Panc1 (cell line): ENCODE measurements around the gene MAP3K20. TPM values are rescaled to one million over a fixed set of nuclear protein-coding genes. Genes with fewer than 3 reads are reported as not detected.
A peak's percentile ranks its signal among the peaks of the same experiment; 100 is the strongest.

Experiments used
- ATAC-seq: fragments of 200-7000 bp; cut with Tn5 transposase; 2 replicates; pipeline ENCODE4 v1.9.1; 2020; ENCODE audit warnings: mild to moderate bottlenecking, moderate library complexity
- BruUV-seq: library from RNA; stranded (reverse); fragments of 400-500 nt; replicated peaks from 2 replicates; lab custom pipeline; 2021; lab: Mats Ljungman, UMichigan
- CTCF ChIA-PET: fragments of 300-600 bp; sonication (Branson Sonifier 250); formaldehyde crosslinking; loops from one replicate; lab custom pipeline; 2022; ENCODE audit warnings: antibody characterized with exemption; lab: Charles Lee
- POLR2A ChIA-PET: fragments of 300-600 bp; sonication (Branson Sonifier 250); formaldehyde crosslinking; loops from one replicate; lab custom pipeline; 2022; ENCODE audit warnings: antibody characterized with exemption; lab: Charles Lee
- DNase-seq: peaks from one replicate; pipeline ENCODE4 v3.0.0-alpha.2; 2010; ENCODE audit warnings: low read depth, low spot score
- H3K27ac ChIP-seq: 2 replicates; pipeline ENCODE4 v1.5.1; 2011; ENCODE audit warnings: mild to moderate bottlenecking, low read length, inconsistent platforms
- H3K27me3 ChIP-seq: fragments of 200-500 bp; sonication (Bioruptor generic); 2 replicates; pipeline ENCODE4 v1.6.0; 2014; ENCODE audit warnings: low read length, inconsistent platforms; ENCODE audit not compliant: control insufficient read depth, insufficient read depth
- H3K36me3 ChIP-seq: fragments of 200-500 bp; sonication (Bioruptor generic); 2 replicates; pipeline ENCODE4 v1.5.1; 2014; ENCODE audit warnings: inconsistent platforms, mild to moderate bottlenecking, low read length, moderate library complexity; ENCODE audit not compliant: control insufficient read depth, insufficient read depth
- H3K4me1 ChIP-seq: 2 replicates; pipeline ENCODE4 v1.5.1; 2011; ENCODE audit warnings: inconsistent platforms, mild to moderate bottlenecking, low read length, moderate library complexity; ENCODE audit not compliant: control insufficient read depth, insufficient read depth
- H3K4me3 ChIP-seq, 2 experiments: 2 replicates each; pipeline ENCODE4 v1.5.1; 2011 to 2012; ENCODE audit warnings: low read depth in 2 of 2, low read length in 2 of 2, mild to moderate bottlenecking in 2 of 2, inconsistent platforms in 1 of 2, moderate library complexity in 1 of 2
- H3K9me3 ChIP-seq: fragments of 200-500 bp; sonication (Bioruptor generic); 2 replicates; pipeline ENCODE4 v1.5.1; 2014; ENCODE audit warnings: low read depth, mild to moderate bottlenecking, inconsistent platforms, low read length, moderate library complexity; ENCODE audit not compliant: control insufficient read depth, insufficient read depth
- POLR2AphosphoS5 ChIP-seq: IDR thresholded peaks from 2 replicates; pipeline ENCODE4 v1.6.1; 2012; ENCODE audit warnings: mild to moderate bottlenecking, low read depth, low read length, moderate library complexity
- SIN3A ChIP-seq: IDR thresholded peaks from 2 replicates; pipeline ENCODE4 v1.6.1; 2012; ENCODE audit warnings: low read depth, mild to moderate bottlenecking, low read length, moderate library complexity, borderline replicate concordance; ENCODE audit not compliant: insufficient read depth
- TCF7L2 ChIP-seq: IDR thresholded peaks from 2 replicates; pipeline ENCODE4 v1.6.1; 2011; ENCODE audit warnings: mild to moderate bottlenecking, low read depth, low read length, inconsistent platforms
- in situ Hi-C: cut with HindIII; loops from 2 replicates; pipeline ENCODE4 v1.10.0; 2016; ENCODE audit warnings: low sequenced_read_pairs, low pct_unique_long_range_greater_than_20kb
- intact Hi-C: fragments of 100-400 bp; cut with micrococcal nuclease; formaldehyde crosslinking; loops from one replicate; pipeline ENCODE4 v1.10.0; 2022; ENCODE audit not compliant: unreplicated experiment
- total RNA-seq: library from RNA; stranded (reverse); gene quantifications from one replicate; pipeline ENCODE4 v1.2.1, GENCODE V29; 2021; ENCODE audit not compliant: unreplicated experiment
- TF ChIP-seq, protein P1 (sequence below): fragments of 450-650 bp; IDR thresholded peaks from 2 replicates; pipeline ENCODE4 v1.5.1; 2017; ENCODE audit warnings: mild to moderate bottlenecking
- TF ChIP-seq, protein P2 (sequence below), 2 experiments: IDR thresholded peaks; 2 replicates each; pipeline ENCODE4 v1.6.1; 2011 to 2012; ENCODE audit warnings: low read depth in 2 of 2, control low read depth in 1 of 2, low read length in 1 of 2, mild to moderate bottlenecking in 1 of 2, moderate library complexity in 1 of 2; ENCODE audit not compliant: insufficient read depth in 1 of 2

MAP3K20 gene
- total RNA-seq, 1 experiment from 2014 or later, result 121 TPM

DNA sequence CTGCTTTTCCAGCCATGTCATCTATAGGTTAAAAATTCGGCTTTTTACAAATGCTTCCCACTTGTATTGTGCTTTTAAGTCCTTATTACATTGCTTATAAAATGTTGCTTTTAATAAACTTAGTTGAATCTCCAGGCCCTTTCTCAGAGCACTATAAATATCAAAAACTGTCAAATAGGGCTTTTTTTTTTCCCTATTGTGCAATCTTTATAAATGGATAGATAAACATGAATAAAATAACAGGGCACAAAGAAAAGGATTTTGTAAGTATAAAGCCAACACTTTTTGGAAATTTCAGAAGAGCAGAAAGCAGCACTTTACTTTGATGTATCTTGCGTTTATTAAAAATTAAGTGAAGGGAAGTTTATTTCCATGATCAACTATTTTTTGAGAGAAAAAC, 171.5 kb downstream of the MAP3K20 start:
- DNase-seq (no peak), ATAC-seq (no peak)
- Histone ChIP-seq H3K9me3 (no peaks in the 10 kb centered on the region), H3K27ac (no peak overlapping the region), H3K4me3 (no peak overlapping the region), H3K27me3 (no peaks in the 10 kb centered on the region), H3K36me3 (peaks cover 7% of the 10 kb centered on the region; the same call in 1 of the 2 replicates), H3K4me1 (no peaks in the 10 kb centered on the region)
- POLR2A ChIA-PET, result no interaction called here
- TF ChIP-seq, protein P1, sequence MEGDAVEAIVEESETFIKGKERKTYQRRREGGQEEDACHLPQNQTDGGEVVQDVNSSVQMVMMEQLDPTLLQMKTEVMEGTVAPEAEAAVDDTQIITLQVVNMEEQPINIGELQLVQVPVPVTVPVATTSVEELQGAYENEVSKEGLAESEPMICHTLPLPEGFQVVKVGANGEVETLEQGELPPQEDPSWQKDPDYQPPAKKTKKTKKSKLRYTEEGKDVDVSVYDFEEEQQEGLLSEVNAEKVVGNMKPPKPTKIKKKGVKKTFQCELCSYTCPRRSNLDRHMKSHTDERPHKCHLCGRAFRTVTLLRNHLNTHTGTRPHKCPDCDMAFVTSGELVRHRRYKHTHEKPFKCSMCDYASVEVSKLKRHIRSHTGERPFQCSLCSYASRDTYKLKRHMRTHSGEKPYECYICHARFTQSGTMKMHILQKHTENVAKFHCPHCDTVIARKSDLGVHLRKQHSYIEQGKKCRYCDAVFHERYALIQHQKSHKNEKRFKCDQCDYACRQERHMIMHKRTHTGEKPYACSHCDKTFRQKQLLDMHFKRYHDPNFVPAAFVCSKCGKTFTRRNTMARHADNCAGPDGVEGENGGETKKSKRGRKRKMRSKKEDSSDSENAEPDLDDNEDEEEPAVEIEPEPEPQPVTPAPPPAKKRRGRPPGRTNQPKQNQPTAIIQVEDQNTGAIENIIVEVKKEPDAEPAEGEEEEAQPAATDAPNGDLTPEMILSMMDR, result no peak
- TF ChIP-seq, protein P2, sequence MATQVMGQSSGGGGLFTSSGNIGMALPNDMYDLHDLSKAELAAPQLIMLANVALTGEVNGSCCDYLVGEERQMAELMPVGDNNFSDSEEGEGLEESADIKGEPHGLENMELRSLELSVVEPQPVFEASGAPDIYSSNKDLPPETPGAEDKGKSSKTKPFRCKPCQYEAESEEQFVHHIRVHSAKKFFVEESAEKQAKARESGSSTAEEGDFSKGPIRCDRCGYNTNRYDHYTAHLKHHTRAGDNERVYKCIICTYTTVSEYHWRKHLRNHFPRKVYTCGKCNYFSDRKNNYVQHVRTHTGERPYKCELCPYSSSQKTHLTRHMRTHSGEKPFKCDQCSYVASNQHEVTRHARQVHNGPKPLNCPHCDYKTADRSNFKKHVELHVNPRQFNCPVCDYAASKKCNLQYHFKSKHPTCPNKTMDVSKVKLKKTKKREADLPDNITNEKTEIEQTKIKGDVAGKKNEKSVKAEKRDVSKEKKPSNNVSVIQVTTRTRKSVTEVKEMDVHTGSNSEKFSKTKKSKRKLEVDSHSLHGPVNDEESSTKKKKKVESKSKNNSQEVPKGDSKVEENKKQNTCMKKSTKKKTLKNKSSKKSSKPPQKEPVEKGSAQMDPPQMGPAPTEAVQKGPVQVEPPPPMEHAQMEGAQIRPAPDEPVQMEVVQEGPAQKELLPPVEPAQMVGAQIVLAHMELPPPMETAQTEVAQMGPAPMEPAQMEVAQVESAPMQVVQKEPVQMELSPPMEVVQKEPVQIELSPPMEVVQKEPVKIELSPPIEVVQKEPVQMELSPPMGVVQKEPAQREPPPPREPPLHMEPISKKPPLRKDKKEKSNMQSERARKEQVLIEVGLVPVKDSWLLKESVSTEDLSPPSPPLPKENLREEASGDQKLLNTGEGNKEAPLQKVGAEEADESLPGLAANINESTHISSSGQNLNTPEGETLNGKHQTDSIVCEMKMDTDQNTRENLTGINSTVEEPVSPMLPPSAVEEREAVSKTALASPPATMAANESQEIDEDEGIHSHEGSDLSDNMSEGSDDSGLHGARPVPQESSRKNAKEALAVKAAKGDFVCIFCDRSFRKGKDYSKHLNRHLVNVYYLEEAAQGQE (IDR thresholded peaks at IDR 0.05; ENCODE audit: insufficient read depth in 1 of 2, low read depth in 2 of 2, low read length in 1 of 2), result no peak
- TF ChIP-seq TCF7L2, result no peak
- TF ChIP-seq SIN3A, result no peak
- TF ChIP-seq POLR2AphosphoS5, result no peak
- in situ Hi-C loops (no loop called here), intact Hi-C loops (no loop called here)
- CTCF ChIA-PET, result no interaction called here
- BruUV-seq, result no TSS peak

DNA sequence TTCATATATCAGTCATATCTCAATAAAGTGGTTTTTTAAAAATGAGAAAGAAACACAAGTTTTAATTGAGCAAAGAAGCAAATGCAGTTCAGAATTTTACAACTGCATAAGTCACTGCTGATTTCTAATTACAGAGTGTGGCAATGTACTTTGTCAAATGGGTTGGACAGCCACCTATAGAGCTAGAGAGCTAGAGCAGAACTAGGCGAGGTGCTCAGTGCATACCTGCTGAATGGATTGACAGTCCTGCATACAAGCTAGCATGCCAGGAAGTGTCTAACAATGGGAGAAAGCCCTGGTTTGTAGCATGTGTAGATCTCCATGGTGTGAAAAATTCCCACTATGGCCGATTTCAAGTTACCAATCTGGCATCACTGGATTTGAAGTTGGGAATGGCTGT, 172.7 kb downstream of the MAP3K20 start:
- H3K27ac ChIP-seq, result no peak overlapping the region
- H3K4me1 ChIP-seq, result no peaks in the 10 kb centered on the region
- ChIA-PET CTCF (no interaction called here), POLR2A (no interaction called here)
- in situ Hi-C loops (no loop called here), intact Hi-C loops (no loop called here)
- no TSS peak for BruUV-seq
- TF ChIP-seq, protein P2 (IDR thresholded peaks at IDR 0.05; ENCODE audit: insufficient read depth in 1 of 2, low read depth in 2 of 2, low read length in 1 of 2), result no peak
- TF ChIP-seq SIN3A (no peak), POLR2AphosphoS5 (no peak), TCF7L2 (no peak)
- TF ChIP-seq, protein P1, result no peak
- no peaks in the 10 kb centered on the region for H3K9me3 ChIP-seq
- no peak overlapping the region for H3K4me3 ChIP-seq
- ATAC-seq, result 0 out of 2 replicates have a peak, but pooled peaks have one; percentile 34
- no peak for DNase-seq
- H3K36me3 ChIP-seq, result peaks cover 4% of the 10 kb centered on the region; the same call in 1 of the 2 replicates
- H3K27me3 ChIP-seq, result no peaks in the 10 kb centered on the region
